ENCODE results near the gene AVPR2.
A peak's percentile ranks its signal among the peaks of the same experiment; 100 is the strongest.

AVPR2 gene

GRCh38 chrX:153927672-153927921, 23.1 kb downstream of the AVPR2 start:
- no peak for TF ChIP-seq CTCF (IDR thresholded peaks at IDR 0.05; ENCODE audit: poor library complexity, severe bottlenecking)
- no peaks in the 10 kb centered on the region for H3K27me3 ChIP-seq (ENCODE audit: insufficient read depth, poor library complexity, severe bottlenecking)
- H3K9me3 ChIP-seq (ENCODE audit: severe bottlenecking): no peaks in the 10 kb centered on the region
- H3K4me3 ChIP-seq (ENCODE audit: severe bottlenecking): peak overlapping the region; percentile 63
- DNase-seq (ENCODE audit: low spot score) (no peak), ATAC-seq (ENCODE audit: low read depth) (no peak; the same call in 2 of the 3 replicates)
- no peaks in the 10 kb centered on the region; the same call in 1 of the 2 replicates for H3K36me3 ChIP-seq (ENCODE audit: low read depth)
- H3K4me1 ChIP-seq (ENCODE audit: insufficient read depth, poor library complexity, severe bottlenecking): no peaks in the 10 kb centered on the region
- H3K27ac ChIP-seq (ENCODE audit: poor library complexity, severe bottlenecking): peak overlapping the region; percentile 91

GRCh38 chrX:153927922-153928760, 23.7 kb downstream of the AVPR2 start:
- peak; percentile 11 for TF ChIP-seq CTCF (IDR thresholded peaks at IDR 0.05; ENCODE audit: poor library complexity, severe bottlenecking)
- H3K9me3 ChIP-seq (ENCODE audit: severe bottlenecking): no peaks in the 10 kb centered on the region
- DNase-seq (ENCODE audit: low spot score) (peak; percentile 94), ATAC-seq (ENCODE audit: low read depth) (peak; percentile 91)
- H3K27ac ChIP-seq (ENCODE audit: poor library complexity, severe bottlenecking): peak overlapping the region; percentile 91
- peaks cover 4% of the 10 kb centered on the region for H3K36me3 ChIP-seq (ENCODE audit: low read depth)
- no peaks in the 10 kb centered on the region for H3K4me1 ChIP-seq (ENCODE audit: insufficient read depth, poor library complexity, severe bottlenecking)
- H3K27me3 ChIP-seq (ENCODE audit: insufficient read depth, poor library complexity, severe bottlenecking): no peaks in the 10 kb centered on the region
- H3K4me3 ChIP-seq (ENCODE audit: severe bottlenecking): peak overlapping the region; percentile 63

GRCh38 chrX:153928846-153929245, 24.4 kb downstream of the AVPR2 start:
- Histone ChIP-seq H3K9me3 (ENCODE audit: severe bottlenecking) (no peaks in the 10 kb centered on the region), H3K4me3 (ENCODE audit: severe bottlenecking) (no peak overlapping the region), H3K4me1 (ENCODE audit: insufficient read depth, poor library complexity, severe bottlenecking) (no peaks in the 10 kb centered on the region), H3K27me3 (ENCODE audit: insufficient read depth, poor library complexity, severe bottlenecking) (no peaks in the 10 kb centered on the region), H3K36me3 (ENCODE audit: low read depth) (peaks cover 11% of the 10 kb centered on the region), H3K27ac (ENCODE audit: poor library complexity, severe bottlenecking) (peak overlapping the region; percentile 91)
- ATAC-seq (ENCODE audit: low read depth): no peak
- no peak for TF ChIP-seq CTCF (IDR thresholded peaks at IDR 0.05; ENCODE audit: poor library complexity, severe bottlenecking)
- DNase-seq (ENCODE audit: low spot score): no peak

- ATAC-seq (ENCODE audit: low read depth): no peak
- no peak overlapping the region for H3K4me3 ChIP-seq (ENCODE audit: severe bottlenecking)
- TF ChIP-seq CTCF (IDR thresholded peaks at IDR 0.05; ENCODE audit: poor library complexity, severe bottlenecking): no peak
- no peaks in the 10 kb centered on the region for H3K27me3 ChIP-seq (ENCODE audit: insufficient read depth, poor library complexity, severe bottlenecking)
- H3K9me3 ChIP-seq (ENCODE audit: severe bottlenecking): no peaks in the 10 kb centered on the region
- no peak overlapping the region for H3K27ac ChIP-seq (ENCODE audit: poor library complexity, severe bottlenecking)
- no peaks in the 10 kb centered on the region for H3K4me1 ChIP-seq (ENCODE audit: insufficient read depth, poor library complexity, severe bottlenecking)
- DNase-seq (ENCODE audit: low spot score): no peak
- peaks cover 12% of the 10 kb centered on the region for H3K36me3 ChIP-seq (ENCODE audit: low read depth)
These were observed 25.1 kb downstream of the AVPR2 start for GRCh38 chrX:153929576-153929975.

Measured in RWPE2 (cell line).